Muscle of arm (tissue), 12 donors: ENCODE measurements around the gene HK1. TPM values are rescaled to one million over a fixed set of nuclear protein-coding genes. Genes with fewer than 3 reads are reported as not detected.
A peak's percentile ranks its signal among the peaks of the same experiment; 100 is the strongest.
"Not testable (repeated sequence)": the region's sequence is repeated elsewhere in the genome, so short reads cannot be mapped to it uniquely, and the experiment has no call there.

Experiments used
- DNase-seq: peaks from one replicate; pipeline ENCODE4 v3.0.0-alpha.2; 2013
- polyA plus RNA-seq, 12 donors: library from polyadenylated mRNA; unstranded; fragments of 120-200 nt; gene quantifications; one replicate each; pipeline ENCODE4 v1.2.1, GENCODE V29; 2013; ENCODE audit not compliant: insufficient read length in 12 of 12

Gene HK1
- polyA plus RNA-seq, 12 donors = 20.9 to 50.4 (median 31.1) TPM; not detected in 1

DNA sequence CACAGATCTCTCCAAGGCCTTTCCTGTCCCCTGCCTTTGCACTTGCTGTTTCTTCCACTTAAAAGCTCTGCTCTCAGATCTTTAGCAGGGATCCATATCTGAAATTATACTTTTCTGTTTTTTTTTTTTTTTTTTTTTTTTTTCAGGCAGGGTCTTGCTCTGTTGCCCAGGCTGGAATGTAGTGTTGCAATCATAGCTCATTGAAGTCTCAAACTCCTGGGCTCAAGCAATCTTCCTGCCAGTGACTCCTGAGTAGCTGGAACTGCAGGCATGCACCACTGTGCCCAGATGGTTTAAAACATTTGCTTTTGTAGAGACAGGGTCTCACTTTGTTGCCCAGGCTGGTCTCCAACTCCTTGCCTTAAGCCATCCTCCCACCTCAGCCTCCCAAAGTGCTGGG lies 167.9 kb downstream of the HK1 start:
- DNase-seq = no peak

DNA sequence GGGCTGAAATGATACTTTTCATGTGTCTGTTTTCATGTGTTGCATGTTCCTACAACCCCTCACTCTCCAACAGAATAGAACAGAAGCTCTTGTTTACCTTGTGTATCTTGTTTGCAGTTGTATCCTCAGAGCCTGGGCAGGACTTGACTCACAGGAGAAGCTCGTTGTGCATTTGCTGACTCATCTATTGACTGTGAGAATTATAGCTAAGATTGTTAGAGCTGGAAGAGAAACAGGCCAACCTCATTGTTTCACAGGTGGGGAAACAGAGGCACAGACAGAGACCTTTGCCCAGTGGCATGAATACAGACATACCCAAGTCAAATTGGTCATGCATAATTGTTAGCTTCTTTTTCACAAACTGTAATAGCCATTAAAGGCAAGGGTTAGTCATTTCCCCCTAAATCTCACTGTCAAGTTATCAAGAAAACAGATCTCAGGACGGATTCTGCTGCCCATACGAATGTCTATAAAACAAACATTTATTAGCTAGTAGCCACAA lies 168.4 kb downstream of the HK1 start:
- no peak for DNase-seq

DNA sequence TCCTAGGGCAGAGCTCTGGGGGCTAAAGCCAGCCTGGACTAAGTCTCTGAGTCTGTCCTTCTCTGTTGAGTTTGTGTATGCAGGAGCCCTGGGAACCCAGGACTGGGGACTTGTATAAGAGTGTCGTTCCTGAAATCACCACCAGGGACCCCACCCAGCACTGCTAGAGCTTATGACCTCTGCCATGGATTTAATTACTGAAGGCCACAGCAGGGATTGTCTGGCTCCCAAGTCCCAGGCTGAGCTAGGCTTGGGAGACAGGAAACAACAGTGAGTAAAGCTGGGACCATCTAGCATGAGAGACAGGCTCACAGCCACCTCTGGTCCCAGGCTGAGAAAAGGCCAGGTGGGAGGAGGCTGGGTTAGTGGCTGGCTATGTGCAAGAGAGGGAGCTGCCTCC lies 171.5 kb downstream of the HK1 start:
- DNase-seq = no peak

DNA sequence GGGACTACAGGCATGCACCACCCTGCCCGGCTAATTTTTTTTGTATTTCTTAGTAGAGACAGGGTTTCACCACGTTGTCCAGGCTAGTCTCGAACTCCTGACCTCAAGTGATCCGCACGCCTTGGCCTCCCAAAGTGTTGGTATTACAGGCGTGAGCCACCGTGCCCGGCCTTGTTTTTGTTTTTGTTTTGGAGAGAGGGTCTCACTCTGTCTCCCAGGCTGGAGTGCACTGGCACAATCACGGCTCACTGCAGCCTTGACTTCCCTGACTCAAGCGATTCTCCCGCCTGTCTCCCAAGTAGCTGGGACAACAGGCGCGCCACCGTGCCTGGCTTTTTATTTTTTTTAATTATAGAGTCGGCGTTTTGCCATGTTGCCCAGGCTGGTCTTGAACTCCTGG lies 172.1 kb downstream of the HK1 start:
- DNase-seq = not testable (repeated sequence)

DNA sequence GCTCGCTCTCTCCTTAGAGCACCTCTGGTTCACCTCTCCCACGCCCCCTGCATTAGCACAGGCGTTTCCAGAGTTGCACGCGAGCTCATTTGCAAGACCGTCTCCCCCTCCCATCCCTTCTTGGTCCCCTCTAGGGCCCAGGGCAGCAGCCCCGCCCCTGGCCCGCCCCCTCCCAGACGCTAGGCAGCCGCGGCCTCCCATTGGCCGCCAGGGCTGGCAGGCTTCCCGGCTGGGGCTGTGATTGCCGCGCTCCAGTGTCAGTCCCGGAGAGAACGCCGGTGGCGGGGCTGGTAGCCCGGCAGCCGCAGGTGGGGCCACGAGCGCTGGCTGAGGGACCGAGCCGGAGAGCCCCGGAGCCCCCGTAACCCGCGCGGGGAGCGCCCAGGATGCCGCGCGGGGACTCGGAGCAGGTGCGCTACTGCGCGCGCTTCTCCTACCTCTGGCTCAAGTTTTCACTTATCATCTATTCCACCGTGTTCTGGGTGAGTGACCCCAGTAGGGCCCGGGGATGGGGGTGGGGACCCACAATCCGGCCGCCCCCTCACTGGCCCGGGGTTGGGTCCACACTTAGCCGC lies 173.0 kb downstream of the HK1 start, which contains the start of gene TSPAN15:
TSPAN15 (plus strand) TSS at position 257 of the 575 bp plus-strand sequence; CDS start at position 387, 130 bp downstream.
- DNase-seq = peak; percentile 85

Other genes starting within 250 kb of the HK1 start
- gene SRGN, start 190.4 kb upstream of the HK1 start, polyA plus RNA-seq = 10 to 100 TPM in 11 of 12 donors, not detected in 1; 17.4 to 50.8 (median 25.2) TPM
- gene VPS26A, start 154.3 kb upstream of the HK1 start, polyA plus RNA-seq = 10 to 100 TPM in 11 of 12 donors, not detected in 1; 38.4 to 65.9 (median 51.4) TPM
- gene SUPV3L1, start 98.3 kb upstream of the HK1 start, polyA plus RNA-seq = 10 to 100 TPM in 11 of 12 donors, not detected in 1; 27.4 to 52.7 (median 32.3) TPM
- 1 to 10 TPM in 1 of 12 donors, under 1 TPM in 9, not detected in 2; 0.05 to 2.8 (median 0.12) TPM for gene HKDC1, start 58.2 kb upstream of the HK1 start, polyA plus RNA-seq
- gene TACR2, start 138.4 kb downstream of the HK1 start, polyA plus RNA-seq = under 1 TPM in 10 of 12 donors, not detected in 2; 0.24 to 0.74 (median 0.54) TPM
- 10 to 100 TPM in 11 of 12 donors, not detected in 1; 38.6 to 92.3 (median 71.5) TPM for gene TSPAN15, start 173.0 kb downstream of the HK1 start, polyA plus RNA-seq